GM12891 (cell line): ENCODE results near the gene DUSP10.

Experiments
- PAX5 ChIP-seq: IDR thresholded peaks from 2 replicates; pipeline ENCODE4 v1.6.1; 2011; ENCODE audit warnings: low read length, moderate library complexity, mild to moderate bottlenecking; ENCODE audit not compliant: insufficient read depth, severe bottlenecking
- POLR2A ChIP-seq: IDR thresholded peaks from 2 replicates; pipeline ENCODE4 v1.6.1; 2011; ENCODE audit warnings: low read depth, low read length, control low read depth
- POLR2AphosphoS5 ChIP-seq: IDR thresholded peaks from 2 replicates; pipeline ENCODE4 v1.6.1; 2011; ENCODE audit warnings: low read depth, low read length, control low read depth
- SPI1 ChIP-seq: IDR thresholded peaks from 2 replicates; pipeline ENCODE4 v1.6.1; 2011; ENCODE audit warnings: low read depth, low read length, control low read depth
- TAF1 ChIP-seq: IDR thresholded peaks from 2 replicates; pipeline ENCODE4 v1.6.1; 2011; ENCODE audit warnings: low read depth, low read length, control low read depth

DNA sequence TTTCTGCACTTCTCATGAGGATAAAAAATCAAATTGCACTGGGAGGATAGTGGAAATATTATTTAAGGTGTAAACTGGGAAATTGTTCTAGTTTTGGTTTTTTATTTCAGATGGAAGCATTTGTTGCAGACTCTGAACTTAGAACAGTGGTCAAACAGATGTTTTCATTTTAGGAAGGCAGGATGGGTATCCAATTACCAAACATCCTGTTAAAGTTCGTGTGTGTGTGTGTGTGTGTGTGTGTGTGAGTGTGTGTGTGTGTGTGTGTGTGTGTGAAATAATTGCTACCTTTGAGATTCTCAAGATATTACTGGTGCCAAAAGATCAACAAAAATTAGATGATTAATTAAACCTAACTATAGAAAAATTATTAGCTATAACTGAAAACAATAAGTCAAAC, 24.3 kb upstream of the DUSP10 start:
- TF ChIP-seq POLR2A (no peak), TAF1 (no peak), PAX5 (no peak), POLR2AphosphoS5 (no peak), SPI1 (no peak)
